Adrenal gland (tissue), 5 donors: ENCODE results near the gene NAPG.

ENCODE experiments used
- POLR2A ChIP-seq, 2 donors: fragments of 450-650 bp; IDR thresholded peaks; one replicate each; pipeline ENCODE4 v1.6.1; 2017; ENCODE audit warnings: antibody characterized with exemption in 2 of 2, mild to moderate bottlenecking in 2 of 2, moderate library complexity in 1 of 2
- TF ChIP-seq, protein P1 (sequence below), 6 experiments: fragments of 450-650 bp in 4 of 6; fragments of 200-600 bp in 2 of 6; sonication (generic) in 1 of 6; IDR thresholded peaks; 1 replicate in 5 of 6; 2 replicates in 1 of 6; pipeline versions ENCODE4 v1.5.1 to v1.8.0; 2016 to 2021; ENCODE audit warnings: antibody characterized with exemption in 6 of 6, mild to moderate bottlenecking in 2 of 6, moderate library complexity in 1 of 6
- donor health status: DM: no; HTN: no; CAD: no.

- TF ChIP-seq, protein P1, sequence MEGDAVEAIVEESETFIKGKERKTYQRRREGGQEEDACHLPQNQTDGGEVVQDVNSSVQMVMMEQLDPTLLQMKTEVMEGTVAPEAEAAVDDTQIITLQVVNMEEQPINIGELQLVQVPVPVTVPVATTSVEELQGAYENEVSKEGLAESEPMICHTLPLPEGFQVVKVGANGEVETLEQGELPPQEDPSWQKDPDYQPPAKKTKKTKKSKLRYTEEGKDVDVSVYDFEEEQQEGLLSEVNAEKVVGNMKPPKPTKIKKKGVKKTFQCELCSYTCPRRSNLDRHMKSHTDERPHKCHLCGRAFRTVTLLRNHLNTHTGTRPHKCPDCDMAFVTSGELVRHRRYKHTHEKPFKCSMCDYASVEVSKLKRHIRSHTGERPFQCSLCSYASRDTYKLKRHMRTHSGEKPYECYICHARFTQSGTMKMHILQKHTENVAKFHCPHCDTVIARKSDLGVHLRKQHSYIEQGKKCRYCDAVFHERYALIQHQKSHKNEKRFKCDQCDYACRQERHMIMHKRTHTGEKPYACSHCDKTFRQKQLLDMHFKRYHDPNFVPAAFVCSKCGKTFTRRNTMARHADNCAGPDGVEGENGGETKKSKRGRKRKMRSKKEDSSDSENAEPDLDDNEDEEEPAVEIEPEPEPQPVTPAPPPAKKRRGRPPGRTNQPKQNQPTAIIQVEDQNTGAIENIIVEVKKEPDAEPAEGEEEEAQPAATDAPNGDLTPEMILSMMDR (IDR thresholded peaks at IDR 0.05), result no peak
- TF ChIP-seq POLR2A (IDR thresholded peaks at IDR 0.05), result no peak
Measured at GRCh38 chr18:10570622-10571021, 44.8 kb downstream of the NAPG start.
